A673 (cell line): ENCODE data around the gene ZCCHC3. TPM values are rescaled to one million over a fixed set of nuclear protein-coding genes. Genes with fewer than 3 reads are reported as not detected.

Source experiments
- BruUV-seq: library from RNA; stranded (reverse); fragments of 400-500 nt; replicated peaks from 2 replicates; lab custom pipeline; 2021; lab: Mats Ljungman, UMichigan
- CTCF ChIA-PET: fragments of 300-600 bp; sonication (Branson Sonifier 250); formaldehyde crosslinking; loops from one replicate; lab custom pipeline; 2022; ENCODE audit warnings: antibody characterized with exemption; lab: Charles Lee
- POLR2A ChIA-PET: fragments of 300-600 bp; sonication (Branson Sonifier 250); formaldehyde crosslinking; loops from one replicate; lab custom pipeline; 2022; ENCODE audit warnings: antibody characterized with exemption; ENCODE audit not compliant: low non-redundant PET; lab: Charles Lee
- DNase-seq: peaks from one replicate; pipeline ENCODE4 v3.0.0-alpha.2; 2015; ENCODE audit warnings: low spot score
- H3K27ac ChIP-seq: fragments of 200-600 bp; sonication (generic); 2 replicates; pipeline ENCODE4 v1.5.1; 2016; ENCODE audit warnings: mixed run types, low read depth, mild to moderate bottlenecking, mixed read lengths, antibody characterized with exemption, low read length; ENCODE audit not compliant: poor library complexity, severe bottlenecking
- H3K27me3 ChIP-seq: fragments of 200-600 bp; sonication (generic); replicated peaks from 2 replicates; pipeline ENCODE4 v1.6.1; 2017; ENCODE audit warnings: mixed run types, low read depth, mild to moderate bottlenecking, mixed read lengths, antibody characterized with exemption, low read length; ENCODE audit not compliant: insufficient read depth, poor library complexity
- H3K36me3 ChIP-seq: fragments of 200-600 bp; sonication (generic); 2 replicates; pipeline ENCODE4 v1.6.1; 2016; ENCODE audit warnings: mixed run types, mild to moderate bottlenecking, mixed read lengths, antibody characterized with exemption, low read length; ENCODE audit not compliant: insufficient read depth, poor library complexity, severe bottlenecking
- H3K4me1 ChIP-seq: fragments of 200-600 bp; sonication (generic); 2 replicates; pipeline ENCODE4 v1.6.1; 2017; ENCODE audit warnings: mixed run types, mild to moderate bottlenecking, mixed read lengths, antibody characterized with exemption, low read length; ENCODE audit not compliant: insufficient read depth, poor library complexity, severe bottlenecking
- H3K4me3 ChIP-seq: fragments of 200-600 bp; sonication (generic); 2 replicates; pipeline ENCODE4 v1.5.1; 2016; ENCODE audit warnings: low read depth, mixed run types, mild to moderate bottlenecking, mixed read lengths, low read length; ENCODE audit not compliant: poor library complexity, severe bottlenecking
- H3K9me3 ChIP-seq: fragments of 200-600 bp; sonication (generic); 2 replicates; pipeline ENCODE4 v1.6.1; 2016; ENCODE audit warnings: mixed run types, low read depth, mild to moderate bottlenecking, mixed read lengths, antibody characterized with exemption, low read length; ENCODE audit not compliant: poor library complexity, severe bottlenecking
- CTCF ChIP-seq: fragments of 300-800, 200-600 bp; sonication (generic); conservative IDR thresholded peaks from 2 replicates; pipeline ENCODE4 v1.5.1; 2017; ENCODE audit warnings: low read depth, mild to moderate bottlenecking, antibody characterized with exemption, low read length, moderate library complexity, mixed read lengths
- EZH2 ChIP-seq: fragments of 200-600 bp; sonication (generic); IDR thresholded peaks from 2 replicates; pipeline ENCODE4 v1.6.1; 2017; ENCODE audit warnings: borderline replicate concordance, low read depth, mild to moderate bottlenecking, mixed read lengths, antibody characterized with exemption, low read length; ENCODE audit not compliant: poor library complexity, severe bottlenecking
- intact Hi-C: fragments of 100-400 bp; cut with micrococcal nuclease; formaldehyde crosslinking; loops from one replicate; pipeline ENCODE4 v1.10.0; 2022; ENCODE audit not compliant: unreplicated experiment
- total RNA-seq: library from RNA; stranded (reverse); gene quantifications from 2 replicates; pipeline ENCODE4 v1.2.3, GENCODE V29; 2021

The ZCCHC3 gene
- total RNA-seq, 1 experiment from 2014 or later, result 39.6 TPM

GRCh38 chr20:348972-349841, 51.8 kb downstream of the ZCCHC3 start:
- no peaks in the 10 kb centered on the region for H3K27me3 ChIP-seq
- DNase-seq, result no peak
- no peak overlapping the region for H3K4me3 ChIP-seq
- BruUV-seq, result no TSS peak
- TF ChIP-seq EZH2 (no peak), CTCF (no peak)
- ChIA-PET POLR2A (interaction anchor here (0.6 kb wide), 1 partner anchor 37 kb away, joined by 5 read pairs; no protein-coding TSS in a partner anchor), CTCF (no interaction called here)
- H3K9me3 ChIP-seq, result no peaks in the 10 kb centered on the region
- intact Hi-C loops, result no loop called here
- peak overlapping the region; percentile 88 for H3K27ac ChIP-seq
- peaks cover 17% of the 10 kb centered on the region for H3K4me1 ChIP-seq
- peaks cover 11% of the 10 kb centered on the region for H3K36me3 ChIP-seq

Other genes starting within 250 kb of the ZCCHC3 start
- gene DEFB125, start 209.9 kb upstream of the ZCCHC3 start, total RNA-seq, result not detected in 2 replicates
- gene DEFB126, start 155.0 kb upstream of the ZCCHC3 start, total RNA-seq, result not detected in 2 replicates
- not detected in 2 replicates for gene DEFB127, start 140.1 kb upstream of the ZCCHC3 start, total RNA-seq
- not detected in 2 replicates for gene DEFB128, start 107.9 kb upstream of the ZCCHC3 start, total RNA-seq
- not detected in 2 replicates for gene DEFB129, start 70.3 kb upstream of the ZCCHC3 start, total RNA-seq
- gene DEFB132, start 39.8 kb upstream of the ZCCHC3 start, total RNA-seq, result not detected in 2 replicates
- 21.7 and 26.3 TPM in 2 replicates for gene C20orf96, start 6.8 kb upstream of the ZCCHC3 start, total RNA-seq
- 41.0 and 51.0 TPM in 2 replicates for gene SOX12, start 28.0 kb downstream of the ZCCHC3 start, total RNA-seq
- 43.4 and 55.4 TPM in 2 replicates for gene NRSN2, start 49.5 kb downstream of the ZCCHC3 start, total RNA-seq
- 43.4 and 59.6 TPM in 2 replicates for gene TRIB3, start 83.2 kb downstream of the ZCCHC3 start, total RNA-seq
- 71.9 and 72.0 TPM in 2 replicates for gene RBCK1, start 110.7 kb downstream of the ZCCHC3 start, total RNA-seq
- 31.8 and 34.3 TPM in 2 replicates for gene TBC1D20, start 165.0 kb downstream of the ZCCHC3 start, total RNA-seq
- gene CSNK2A1, start 246.2 kb downstream of the ZCCHC3 start, total RNA-seq, result 233 and 240 TPM in 2 replicates